Thyroid gland (tissue), 4 donors: ENCODE results near the gene SH2B2.

Source experiments
- POLR2A ChIP-seq, 2 donors: fragments of 450-650 bp; IDR thresholded peaks; one replicate each; pipeline ENCODE4 v1.6.1; 2017; ENCODE audit warnings: antibody characterized with exemption in 2 of 2, mild to moderate bottlenecking in 2 of 2, moderate library complexity in 1 of 2
- TF ChIP-seq, protein P1 (sequence below), 6 experiments: fragments of 200-600 bp in 3 of 6; fragments of 450-650 bp in 3 of 6; sonication (generic) in 3 of 6; IDR thresholded peaks; one replicate each; pipeline ENCODE4 v1.5.1; 2016 to 2019; ENCODE audit warnings: antibody characterized with exemption in 6 of 6, mild to moderate bottlenecking in 2 of 6, inconsistent platforms in 1 of 6, moderate library complexity in 1 of 6

DNA sequence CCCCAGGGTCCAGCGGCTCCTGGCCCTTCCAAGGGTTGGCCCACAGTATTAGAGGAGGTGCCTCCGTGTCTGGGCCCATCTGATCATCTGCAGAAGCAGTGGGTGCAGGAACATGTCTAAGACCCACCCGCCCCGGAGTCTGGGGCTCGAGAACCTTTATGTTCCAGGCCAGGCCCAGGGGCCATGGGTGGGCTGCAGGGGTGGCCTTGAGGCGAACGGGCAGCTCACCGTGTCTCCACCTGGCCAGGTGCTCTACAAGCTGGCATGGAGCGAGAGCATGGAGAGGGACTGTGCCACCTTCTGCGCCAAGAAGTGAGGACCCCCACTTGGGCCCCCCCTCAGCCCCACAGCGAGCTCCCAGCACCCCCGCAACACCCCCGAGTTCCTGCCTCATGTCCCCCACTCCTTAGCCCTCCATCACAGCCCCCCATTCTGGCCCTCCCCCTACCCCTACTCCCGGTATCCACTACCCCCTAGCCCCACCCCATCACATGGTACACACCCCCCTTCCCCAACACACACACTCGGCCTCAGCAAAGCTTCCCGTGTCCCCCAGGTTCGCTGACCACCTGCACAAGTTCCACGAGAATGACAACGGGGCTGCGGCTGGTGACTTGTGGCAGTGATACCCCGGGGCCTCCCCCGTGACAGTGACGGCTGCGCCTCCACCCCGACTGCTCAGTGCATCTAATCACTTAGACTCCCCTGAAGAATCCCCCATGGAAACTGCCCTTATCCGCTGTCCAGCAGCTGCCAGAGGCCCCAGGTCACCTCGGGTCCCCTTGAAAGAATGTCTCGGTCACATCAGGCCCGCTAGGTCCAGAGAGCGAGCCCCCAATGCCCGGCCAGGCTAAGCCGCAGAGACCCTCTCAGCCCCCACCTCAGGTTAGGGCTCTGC lies 4.0 kb upstream of the SH2B2 start:
- TF ChIP-seq, protein P1, sequence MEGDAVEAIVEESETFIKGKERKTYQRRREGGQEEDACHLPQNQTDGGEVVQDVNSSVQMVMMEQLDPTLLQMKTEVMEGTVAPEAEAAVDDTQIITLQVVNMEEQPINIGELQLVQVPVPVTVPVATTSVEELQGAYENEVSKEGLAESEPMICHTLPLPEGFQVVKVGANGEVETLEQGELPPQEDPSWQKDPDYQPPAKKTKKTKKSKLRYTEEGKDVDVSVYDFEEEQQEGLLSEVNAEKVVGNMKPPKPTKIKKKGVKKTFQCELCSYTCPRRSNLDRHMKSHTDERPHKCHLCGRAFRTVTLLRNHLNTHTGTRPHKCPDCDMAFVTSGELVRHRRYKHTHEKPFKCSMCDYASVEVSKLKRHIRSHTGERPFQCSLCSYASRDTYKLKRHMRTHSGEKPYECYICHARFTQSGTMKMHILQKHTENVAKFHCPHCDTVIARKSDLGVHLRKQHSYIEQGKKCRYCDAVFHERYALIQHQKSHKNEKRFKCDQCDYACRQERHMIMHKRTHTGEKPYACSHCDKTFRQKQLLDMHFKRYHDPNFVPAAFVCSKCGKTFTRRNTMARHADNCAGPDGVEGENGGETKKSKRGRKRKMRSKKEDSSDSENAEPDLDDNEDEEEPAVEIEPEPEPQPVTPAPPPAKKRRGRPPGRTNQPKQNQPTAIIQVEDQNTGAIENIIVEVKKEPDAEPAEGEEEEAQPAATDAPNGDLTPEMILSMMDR (IDR thresholded peaks at IDR 0.05): no peak
- TF ChIP-seq POLR2A (IDR thresholded peaks at IDR 0.05): no peak
